ENCODE results near the gene KLHDC8B. TPM values are rescaled to one million over a fixed set of nuclear protein-coding genes. Genes with fewer than 3 reads are reported as not detected.

Gene KLHDC8B
- total and polyA plus RNA-seq, 4 donors = 19.4 to 32.5 (median 30.8) TPM

DNA sequence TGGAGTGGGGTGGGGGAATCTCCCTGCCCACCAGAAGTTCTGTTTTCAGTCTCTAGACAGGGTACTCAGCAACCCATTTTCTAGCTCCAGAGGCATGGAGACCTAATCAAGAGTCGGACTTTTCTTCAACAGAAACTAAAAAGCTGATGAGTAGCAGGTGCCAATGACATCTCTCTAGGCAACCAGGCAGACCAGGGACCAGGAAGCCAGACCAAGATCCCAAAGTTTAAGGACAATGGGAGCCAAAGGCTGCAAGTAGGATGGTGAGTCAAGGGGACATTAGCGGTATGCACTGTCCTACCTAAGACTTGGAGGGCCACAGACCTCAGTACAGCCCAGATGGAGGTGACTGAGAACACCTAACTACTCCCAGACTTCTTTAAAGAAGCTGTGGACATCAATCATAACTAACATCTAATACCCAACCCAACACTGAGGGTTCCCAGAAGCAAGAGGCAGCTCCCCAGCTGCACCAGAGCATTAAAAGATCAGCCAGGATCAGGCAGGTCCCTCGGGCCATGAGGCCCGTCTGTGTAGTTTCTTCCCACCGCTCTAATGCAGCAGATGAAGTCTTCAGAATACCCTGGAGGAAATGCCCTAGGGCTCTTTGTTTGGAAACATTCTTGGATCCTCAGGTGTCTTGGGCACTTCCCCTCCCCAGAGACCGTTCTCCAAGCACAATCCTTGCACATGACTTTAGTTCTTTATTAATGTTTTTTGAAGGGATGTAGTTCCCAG, 6.2 kb upstream of the KLHDC8B start:
- Histone ChIP-seq H3K4me3 (peak overlapping the region; percentile 97), H3K27ac (ENCODE audit: low read depth in 1 of 2, low read length in 1 of 2) (peak overlapping the region; percentile 67 to 74), H3K36me3 (ENCODE audit: control insufficient read depth in 4 of 4, insufficient read depth in 4 of 4, low read length in 4 of 4) (peaks cover 6 to 22% (median 11%) of the 10 kb centered on the region in 4 donors), H3K9me3 (ENCODE audit: control insufficient read depth in 4 of 4, insufficient read depth in 3 of 4, low read length in 3 of 4) (no peaks in the 10 kb centered on the region), H3K4me1 (ENCODE audit: control insufficient read depth in 5 of 5, insufficient read depth in 5 of 5, low read length in 5 of 5) (peaks cover 5 to 16% (median 13%) of the 10 kb centered on the region in 5 donors), H3K9ac (ENCODE audit: insufficient read depth in 1 of 2, low read length in 2 of 2) (peak overlapping the region; percentile 59 to 64), H3K27me3 (ENCODE audit: control insufficient read depth in 3 of 3, insufficient read depth in 3 of 3, low read length in 2 of 3) (no peaks in the 10 kb centered on the region)
- DNase-seq (no peak), ATAC-seq (ENCODE audit: insufficient read depth, low FRiP score) (no peak)
- WGBS, 2 donors = 39 to 57% methylated on average over 6 of the region's 6 CpGs
- TF ChIP-seq CTCF (IDR thresholded peaks at IDR 0.05; ENCODE audit: control extremely low read depth, extremely low read depth) = no peak

DNA sequence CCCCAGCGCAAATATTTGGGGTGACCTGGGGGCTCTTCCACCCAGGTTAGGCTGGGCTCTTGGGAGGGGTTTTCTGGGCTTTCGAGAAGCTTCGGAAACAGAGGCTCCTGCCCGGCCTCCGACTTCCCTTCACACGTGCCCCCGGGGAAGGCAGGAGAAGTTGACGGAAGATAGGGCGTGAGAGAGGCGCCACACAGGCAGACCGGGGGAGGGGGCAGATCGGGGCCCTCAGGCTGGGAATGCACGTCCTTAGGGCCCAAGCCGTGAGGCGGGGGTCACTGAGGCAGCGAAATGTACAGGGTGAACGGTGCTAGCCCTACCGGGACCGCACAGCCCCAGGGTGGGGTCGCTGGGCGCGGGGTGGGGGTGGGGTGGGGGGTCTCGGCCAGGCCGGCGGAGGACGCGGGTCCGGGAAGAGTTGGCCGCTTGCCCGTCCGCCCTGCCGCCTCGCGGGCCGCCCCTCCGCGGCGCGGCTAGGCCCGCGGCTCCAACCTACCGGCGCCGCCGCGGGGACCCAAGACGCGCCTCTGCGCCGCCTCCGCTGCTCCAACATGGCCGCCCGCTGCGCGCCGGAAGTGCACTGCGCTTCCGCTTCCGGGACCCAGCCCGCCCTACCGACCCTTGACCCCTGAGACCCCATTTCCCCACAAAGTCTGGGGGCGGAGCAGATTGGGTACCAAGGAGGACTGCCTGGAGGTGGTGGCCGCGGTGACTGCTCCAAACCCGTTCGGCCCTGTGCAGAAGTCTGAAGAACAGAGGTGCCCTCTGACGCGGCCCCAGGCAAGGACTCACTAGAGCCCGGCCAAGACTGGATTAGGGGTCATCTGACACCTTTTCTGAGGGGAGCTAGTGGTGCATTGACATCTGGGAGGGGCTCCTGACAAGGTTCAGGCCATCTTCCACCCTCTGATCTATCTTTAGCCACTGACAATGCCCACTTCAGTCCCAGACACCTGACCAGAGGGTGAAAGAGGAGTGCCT, 5.3 kb upstream of the KLHDC8B start, which contains the start of gene CCDC71:
Gene CCDC71 (minus strand): TSS at position 561 of the 981 bp plus-strand sequence. CDS start 2,123 bp downstream, outside the sequence.
- peak; percentile 81 for ATAC-seq (ENCODE audit: insufficient read depth, low FRiP score)
- H3K27me3 ChIP-seq (ENCODE audit: control insufficient read depth in 3 of 3, insufficient read depth in 3 of 3, low read length in 2 of 3) = no peaks in the 10 kb centered on the region
- 4% methylated on average over 55 to 69 of the region's 69 CpGs for WGBS, 2 donors
- peaks cover 6 to 22% (median 11%) of the 10 kb centered on the region in 4 donors for H3K36me3 ChIP-seq (ENCODE audit: control insufficient read depth in 4 of 4, insufficient read depth in 4 of 4, low read length in 4 of 4)
- peaks cover 6 to 25% (median 18%) of the 10 kb centered on the region in 5 donors for H3K4me1 ChIP-seq (ENCODE audit: control insufficient read depth in 5 of 5, insufficient read depth in 5 of 5, low read length in 5 of 5)
- H3K27ac ChIP-seq (ENCODE audit: low read depth in 1 of 2, low read length in 1 of 2) = peak within 1 kb of the TSS; percentile 67 to 74
- peak within 1 kb of the TSS; percentile 59 to 64 for H3K9ac ChIP-seq (ENCODE audit: insufficient read depth in 1 of 2, low read length in 2 of 2)
- peak; percentile 82 to 85 (median 85) for DNase-seq
- TF ChIP-seq CTCF (IDR thresholded peaks at IDR 0.05; ENCODE audit: control extremely low read depth, extremely low read depth) = no peak
- H3K4me3 ChIP-seq = peak within 1 kb of the TSS; percentile 97
- no peaks in the 10 kb centered on the region for H3K9me3 ChIP-seq (ENCODE audit: control insufficient read depth in 4 of 4, insufficient read depth in 3 of 4, low read length in 3 of 4)

DNA sequence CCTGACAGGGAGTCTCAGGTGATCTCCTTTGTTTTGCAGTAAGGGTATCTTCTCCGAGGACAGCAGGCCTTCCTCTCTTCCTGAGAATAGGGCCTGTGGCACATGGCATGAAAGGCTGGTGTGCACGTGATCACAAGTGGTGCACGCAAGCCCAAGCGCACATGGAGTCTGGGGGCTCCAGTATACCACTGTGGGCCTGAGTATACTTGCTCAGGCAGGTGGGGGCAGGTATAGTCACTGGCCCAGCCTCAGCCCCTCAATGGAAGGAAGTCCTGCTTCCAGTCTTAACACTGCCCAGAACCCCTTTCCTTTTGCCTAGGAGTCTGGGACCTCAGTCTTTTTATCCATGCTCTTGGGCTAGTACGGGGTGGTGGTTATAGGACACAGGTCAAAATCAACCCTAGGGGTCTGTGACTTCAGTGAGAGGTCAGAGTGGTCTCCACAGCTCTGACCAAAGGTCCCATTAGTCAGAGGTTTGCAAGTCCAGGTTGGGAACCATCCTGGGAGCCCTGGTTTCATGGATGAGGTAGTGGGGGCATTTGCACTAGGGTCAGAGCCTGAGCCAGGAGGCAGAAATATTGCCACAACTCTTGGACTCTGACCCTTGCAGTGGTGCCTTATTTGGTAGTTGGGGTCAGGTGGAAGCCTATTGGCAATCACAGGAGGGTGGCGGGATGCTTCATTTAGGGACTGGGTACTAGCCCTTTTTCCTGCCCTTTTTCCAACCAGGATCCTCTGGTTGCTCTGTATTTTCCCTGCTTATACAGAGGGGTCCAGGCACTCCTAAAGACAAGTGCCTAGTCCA, 4.4 kb upstream of the KLHDC8B start:
- Histone ChIP-seq H3K36me3 (ENCODE audit: control insufficient read depth in 4 of 4, insufficient read depth in 4 of 4, low read length in 4 of 4) (peaks cover 6 to 20% (median 11%) of the 10 kb centered on the region in 4 donors), H3K27me3 (ENCODE audit: control insufficient read depth in 3 of 3, insufficient read depth in 3 of 3, low read length in 2 of 3) (no peaks in the 10 kb centered on the region), H3K4me3 (peak overlapping the region; percentile 97), H3K4me1 (ENCODE audit: control insufficient read depth in 5 of 5, insufficient read depth in 5 of 5, low read length in 5 of 5) (peaks cover 6 to 27% (median 16%) of the 10 kb centered on the region in 5 donors), H3K27ac (ENCODE audit: low read depth in 1 of 2, low read length in 1 of 2) (peak overlapping the region in 1 of 2 donors; percentile 74), H3K9me3 (ENCODE audit: control insufficient read depth in 4 of 4, insufficient read depth in 3 of 4, low read length in 3 of 4) (no peaks in the 10 kb centered on the region), H3K9ac (ENCODE audit: insufficient read depth in 1 of 2, low read length in 2 of 2) (no peak overlapping the region)
- DNase-seq (no peak), ATAC-seq (ENCODE audit: insufficient read depth, low FRiP score) (no peak)
- WGBS, 2 donors = 90 to 97% methylated on average over 6 of the region's 6 CpGs
- TF ChIP-seq CTCF (IDR thresholded peaks at IDR 0.05; ENCODE audit: control extremely low read depth, extremely low read depth) = no peak
